OCI-LY1 (cell line): ENCODE data around the gene SFTPB.

Source experiments
- EZH2 ChIP-seq: fragments of 200-600 bp; sonication (generic), shearing (Covaris generic); IDR thresholded peaks from 2 replicates; pipeline ENCODE4 v1.8.0; 2017; ENCODE audit warnings: borderline replicate concordance, mixed run types, mild to moderate bottlenecking, antibody characterized with exemption, low read length, moderate library complexity, mixed read lengths
- TF ChIP-seq, protein P1 (sequence below): fragments of 200-600 bp; sonication (generic), shearing (Covaris generic); IDR thresholded peaks from 2 replicates; pipeline ENCODE4 v1.5.1; 2017; ENCODE audit warnings: mild to moderate bottlenecking, antibody characterized with exemption, low read length, moderate library complexity, mixed read lengths

DNA sequence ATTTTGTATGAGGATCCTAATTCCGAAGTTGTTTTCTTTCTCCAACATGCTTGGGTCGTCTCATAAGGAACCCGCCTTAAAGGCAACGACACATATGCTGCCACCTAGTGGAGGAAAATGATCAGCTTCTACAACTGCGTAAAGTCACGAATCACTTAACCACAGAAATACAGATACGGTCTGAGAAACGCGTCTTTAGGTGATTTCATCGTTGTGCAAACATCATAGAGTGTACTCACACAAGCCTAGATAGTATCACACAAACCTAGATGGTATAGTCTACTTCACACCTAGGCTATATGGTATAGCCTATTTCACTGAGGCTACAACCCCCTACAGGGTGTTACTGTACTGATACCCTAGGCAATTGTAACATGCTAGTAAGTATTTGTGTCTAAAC is 39.3 kb upstream of the SFTPB start:
- TF ChIP-seq, protein P1, sequence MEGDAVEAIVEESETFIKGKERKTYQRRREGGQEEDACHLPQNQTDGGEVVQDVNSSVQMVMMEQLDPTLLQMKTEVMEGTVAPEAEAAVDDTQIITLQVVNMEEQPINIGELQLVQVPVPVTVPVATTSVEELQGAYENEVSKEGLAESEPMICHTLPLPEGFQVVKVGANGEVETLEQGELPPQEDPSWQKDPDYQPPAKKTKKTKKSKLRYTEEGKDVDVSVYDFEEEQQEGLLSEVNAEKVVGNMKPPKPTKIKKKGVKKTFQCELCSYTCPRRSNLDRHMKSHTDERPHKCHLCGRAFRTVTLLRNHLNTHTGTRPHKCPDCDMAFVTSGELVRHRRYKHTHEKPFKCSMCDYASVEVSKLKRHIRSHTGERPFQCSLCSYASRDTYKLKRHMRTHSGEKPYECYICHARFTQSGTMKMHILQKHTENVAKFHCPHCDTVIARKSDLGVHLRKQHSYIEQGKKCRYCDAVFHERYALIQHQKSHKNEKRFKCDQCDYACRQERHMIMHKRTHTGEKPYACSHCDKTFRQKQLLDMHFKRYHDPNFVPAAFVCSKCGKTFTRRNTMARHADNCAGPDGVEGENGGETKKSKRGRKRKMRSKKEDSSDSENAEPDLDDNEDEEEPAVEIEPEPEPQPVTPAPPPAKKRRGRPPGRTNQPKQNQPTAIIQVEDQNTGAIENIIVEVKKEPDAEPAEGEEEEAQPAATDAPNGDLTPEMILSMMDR: peak; percentile 92
- TF ChIP-seq EZH2: no peak
